C4-2B (cell line): ENCODE results near the gene SHC2.

Experiments
- CTCF ChIP-seq: fragments of 450-650 bp; conservative IDR thresholded peaks from 2 replicates; pipeline ENCODE4 v1.5.1; 2017; ENCODE audit warnings: mild to moderate bottlenecking
- ZFX ChIP-seq: fragments of 450-650 bp; IDR thresholded peaks from 2 replicates; pipeline ENCODE4 v1.6.1; 2017

- no peak for TF ChIP-seq CTCF
- TF ChIP-seq ZFX, result no peak
These were observed 13.6 kb upstream of the SHC2 start for GRCh38 chr19:474126-475078.
